ENCODE measurements around the gene IFNA14.

DNA sequence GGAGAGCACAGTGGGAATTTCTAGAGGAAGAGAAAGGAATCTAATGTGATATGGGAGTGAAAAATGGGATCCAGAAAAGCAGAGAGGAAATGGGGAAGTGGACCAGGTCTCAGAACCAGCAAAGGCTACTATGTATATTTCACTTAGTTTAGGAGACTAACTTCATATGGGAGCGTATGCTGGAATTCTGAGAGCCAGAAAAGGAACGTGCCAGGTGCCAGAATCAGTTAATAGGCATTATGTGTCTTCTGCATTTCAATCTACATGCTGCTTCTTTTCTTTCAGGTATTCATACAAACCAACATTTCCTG, 28.5 kb upstream of the IFNA14 start:
- TF ChIP-seq, protein P1, sequence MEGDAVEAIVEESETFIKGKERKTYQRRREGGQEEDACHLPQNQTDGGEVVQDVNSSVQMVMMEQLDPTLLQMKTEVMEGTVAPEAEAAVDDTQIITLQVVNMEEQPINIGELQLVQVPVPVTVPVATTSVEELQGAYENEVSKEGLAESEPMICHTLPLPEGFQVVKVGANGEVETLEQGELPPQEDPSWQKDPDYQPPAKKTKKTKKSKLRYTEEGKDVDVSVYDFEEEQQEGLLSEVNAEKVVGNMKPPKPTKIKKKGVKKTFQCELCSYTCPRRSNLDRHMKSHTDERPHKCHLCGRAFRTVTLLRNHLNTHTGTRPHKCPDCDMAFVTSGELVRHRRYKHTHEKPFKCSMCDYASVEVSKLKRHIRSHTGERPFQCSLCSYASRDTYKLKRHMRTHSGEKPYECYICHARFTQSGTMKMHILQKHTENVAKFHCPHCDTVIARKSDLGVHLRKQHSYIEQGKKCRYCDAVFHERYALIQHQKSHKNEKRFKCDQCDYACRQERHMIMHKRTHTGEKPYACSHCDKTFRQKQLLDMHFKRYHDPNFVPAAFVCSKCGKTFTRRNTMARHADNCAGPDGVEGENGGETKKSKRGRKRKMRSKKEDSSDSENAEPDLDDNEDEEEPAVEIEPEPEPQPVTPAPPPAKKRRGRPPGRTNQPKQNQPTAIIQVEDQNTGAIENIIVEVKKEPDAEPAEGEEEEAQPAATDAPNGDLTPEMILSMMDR (conservative IDR thresholded peaks at IDR 0.05 in 1 of 2, IDR thresholded peaks at IDR 0.05 in 1 of 2; ENCODE audit: extremely low read depth in 1 of 2, insufficient read depth in 1 of 2, low read depth in 1 of 2, low read length in 2 of 2) = no peak
- TF ChIP-seq EZH2 (IDR thresholded peaks at IDR 0.05; ENCODE audit: borderline replicate concordance, low read length) = no peak

Measured in mammary epithelial cell (primary cell).